ENCODE results near the gene A2ML1.
"Not testable (repeated sequence)": the region's sequence is repeated elsewhere in the genome, so short reads cannot be mapped to it uniquely, and the experiment has no call there.

DNA sequence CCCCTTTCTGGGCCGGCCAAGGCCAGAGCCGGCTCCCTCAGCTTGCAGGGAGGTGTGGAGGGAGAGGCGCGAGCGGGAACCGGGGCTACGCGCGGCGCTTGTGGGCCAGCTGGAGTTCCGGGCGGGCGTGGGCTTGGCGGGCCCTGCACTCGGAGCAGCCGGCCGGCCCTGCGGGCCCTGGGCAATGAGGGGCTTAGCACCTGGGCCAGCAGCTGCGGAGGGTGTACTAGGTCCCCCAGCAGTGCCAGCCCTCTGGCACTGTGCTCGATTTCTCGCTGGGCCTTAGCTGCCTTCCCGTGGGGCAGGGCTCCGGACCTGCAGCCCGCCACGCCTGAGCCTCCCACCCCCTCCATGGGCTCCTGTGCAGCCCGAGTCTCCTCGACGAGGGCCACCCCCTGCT, 35.2 kb upstream of the A2ML1 start:
- TF ChIP-seq, protein P1, sequence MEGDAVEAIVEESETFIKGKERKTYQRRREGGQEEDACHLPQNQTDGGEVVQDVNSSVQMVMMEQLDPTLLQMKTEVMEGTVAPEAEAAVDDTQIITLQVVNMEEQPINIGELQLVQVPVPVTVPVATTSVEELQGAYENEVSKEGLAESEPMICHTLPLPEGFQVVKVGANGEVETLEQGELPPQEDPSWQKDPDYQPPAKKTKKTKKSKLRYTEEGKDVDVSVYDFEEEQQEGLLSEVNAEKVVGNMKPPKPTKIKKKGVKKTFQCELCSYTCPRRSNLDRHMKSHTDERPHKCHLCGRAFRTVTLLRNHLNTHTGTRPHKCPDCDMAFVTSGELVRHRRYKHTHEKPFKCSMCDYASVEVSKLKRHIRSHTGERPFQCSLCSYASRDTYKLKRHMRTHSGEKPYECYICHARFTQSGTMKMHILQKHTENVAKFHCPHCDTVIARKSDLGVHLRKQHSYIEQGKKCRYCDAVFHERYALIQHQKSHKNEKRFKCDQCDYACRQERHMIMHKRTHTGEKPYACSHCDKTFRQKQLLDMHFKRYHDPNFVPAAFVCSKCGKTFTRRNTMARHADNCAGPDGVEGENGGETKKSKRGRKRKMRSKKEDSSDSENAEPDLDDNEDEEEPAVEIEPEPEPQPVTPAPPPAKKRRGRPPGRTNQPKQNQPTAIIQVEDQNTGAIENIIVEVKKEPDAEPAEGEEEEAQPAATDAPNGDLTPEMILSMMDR (conservative IDR thresholded peaks at IDR 0.05; ENCODE audit: low read depth, low read length), result not testable (repeated sequence)
- not testable (repeated sequence) for TF ChIP-seq EZH2 (IDR thresholded peaks at IDR 0.05; ENCODE audit: borderline replicate concordance, low read depth, low read length, poor library complexity, severe bottlenecking)
